Right lobe of liver (tissue), 4 donors: ENCODE measurements around the gene PLXND1.

Source experiments
- POLR2A ChIP-seq: fragments of 450-650 bp; IDR thresholded peaks from one replicate; pipeline ENCODE4 v1.6.1; 2017; ENCODE audit warnings: antibody characterized with exemption, mild to moderate bottlenecking
- TF ChIP-seq, protein P1 (sequence below), 4 donors: fragments of 200-600 bp in 3 of 4; fragments of 450-650 bp in 1 of 4; IDR thresholded peaks; one replicate each; pipeline versions ENCODE4 v1.5.1 to v1.8.0; 2016 to 2022; ENCODE audit warnings: antibody characterized with exemption in 4 of 4, mild to moderate bottlenecking in 2 of 4
- donor health status: DM: no; HTN: no; CAD: no.
- donor health status: DM: no; HTN: no; CAD: no.
- donor health status: DM: no; HTN: yes; CAD: no.

DNA sequence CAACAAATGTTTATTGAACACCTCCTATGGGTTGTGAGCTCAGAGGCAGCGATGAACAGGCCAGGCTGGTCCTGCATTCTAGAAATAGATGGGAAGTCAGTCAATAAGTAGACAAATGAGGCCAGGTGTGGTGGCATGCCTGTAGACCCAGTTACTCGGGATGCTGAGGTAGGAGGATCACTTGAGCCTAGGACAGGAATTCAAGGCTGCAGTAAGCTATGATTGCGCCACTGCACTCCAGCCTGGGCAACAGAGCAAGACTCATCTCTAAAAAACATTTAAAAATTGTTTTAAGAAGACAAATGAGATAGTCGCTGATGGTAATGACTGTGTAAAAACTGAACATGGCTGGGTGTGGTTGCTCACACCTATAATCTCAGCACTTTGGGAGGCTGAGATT is 82.4 kb downstream of the PLXND1 start:
- TF ChIP-seq, protein P1, sequence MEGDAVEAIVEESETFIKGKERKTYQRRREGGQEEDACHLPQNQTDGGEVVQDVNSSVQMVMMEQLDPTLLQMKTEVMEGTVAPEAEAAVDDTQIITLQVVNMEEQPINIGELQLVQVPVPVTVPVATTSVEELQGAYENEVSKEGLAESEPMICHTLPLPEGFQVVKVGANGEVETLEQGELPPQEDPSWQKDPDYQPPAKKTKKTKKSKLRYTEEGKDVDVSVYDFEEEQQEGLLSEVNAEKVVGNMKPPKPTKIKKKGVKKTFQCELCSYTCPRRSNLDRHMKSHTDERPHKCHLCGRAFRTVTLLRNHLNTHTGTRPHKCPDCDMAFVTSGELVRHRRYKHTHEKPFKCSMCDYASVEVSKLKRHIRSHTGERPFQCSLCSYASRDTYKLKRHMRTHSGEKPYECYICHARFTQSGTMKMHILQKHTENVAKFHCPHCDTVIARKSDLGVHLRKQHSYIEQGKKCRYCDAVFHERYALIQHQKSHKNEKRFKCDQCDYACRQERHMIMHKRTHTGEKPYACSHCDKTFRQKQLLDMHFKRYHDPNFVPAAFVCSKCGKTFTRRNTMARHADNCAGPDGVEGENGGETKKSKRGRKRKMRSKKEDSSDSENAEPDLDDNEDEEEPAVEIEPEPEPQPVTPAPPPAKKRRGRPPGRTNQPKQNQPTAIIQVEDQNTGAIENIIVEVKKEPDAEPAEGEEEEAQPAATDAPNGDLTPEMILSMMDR (IDR thresholded peaks at IDR 0.05), result no peak
- TF ChIP-seq POLR2A, result no peak
